ENCODE data around the gene MASP2. TPM values are rescaled to one million over a fixed set of nuclear protein-coding genes. Genes with fewer than 3 reads are reported as not detected.

The MASP2 gene
- total and polyA plus RNA-seq, 9 of the 15 experiments (the other 6 are each of a cell fraction or from before 2014, with no cell fraction given), result 0.01 to 0.23 (median 0.06) TPM; not detected in 3

DNA sequence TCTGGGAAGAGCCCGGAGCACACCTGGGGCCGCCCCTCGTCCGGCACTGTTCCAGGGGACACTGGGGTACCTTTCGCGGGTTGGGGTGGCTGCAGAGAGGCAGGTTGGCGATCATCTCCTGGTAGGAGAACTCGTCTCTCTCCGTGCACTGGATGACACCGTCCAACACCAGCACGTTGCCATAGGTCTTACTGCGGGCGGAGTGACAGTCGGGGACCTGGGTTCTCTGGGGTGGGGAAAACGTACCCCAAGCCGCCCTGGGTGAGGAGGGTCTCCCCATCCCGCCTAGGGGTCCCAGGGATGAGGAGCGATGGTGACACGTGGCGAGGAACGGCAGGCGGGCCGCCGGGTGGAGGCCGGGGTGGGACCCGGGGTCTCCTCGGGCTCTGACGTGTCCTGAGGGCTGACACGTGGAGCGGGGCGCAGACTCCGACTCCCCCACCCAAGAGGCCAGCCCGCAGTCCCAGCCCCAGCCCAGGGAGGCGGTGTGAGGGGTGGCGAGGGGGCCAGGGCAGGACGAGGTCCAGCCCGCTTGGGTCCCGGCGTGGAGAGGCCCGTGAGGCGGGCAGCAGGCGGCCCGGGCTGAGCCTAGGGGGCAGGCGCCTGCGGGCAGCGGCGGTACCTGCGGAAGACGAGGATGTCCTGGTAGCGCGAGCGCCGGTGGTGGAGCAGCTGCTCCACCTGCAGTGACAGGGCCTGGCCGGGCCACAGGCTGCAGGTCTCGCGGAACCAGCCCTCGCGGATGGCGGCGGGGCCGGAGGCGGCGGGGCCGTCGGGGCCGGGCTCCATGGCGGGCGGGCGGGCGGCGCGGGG is 12.3 kb upstream of the MASP2 start:
- H3K79me2 ChIP-seq (ENCODE audit: control insufficient read depth, insufficient read depth, low read length), result peaks cover 44% of the 10 kb centered on the region
- H2AFZ ChIP-seq (ENCODE audit: low read depth, low read length), result peak overlapping the region; percentile 87
- no peaks in the 10 kb centered on the region for H3K27me3 ChIP-seq (ENCODE audit: control insufficient read depth in 2 of 2, insufficient read depth in 2 of 2, low read length in 2 of 2)
- 0 out of 2 replicates have a peak, but pooled peaks cover under 1% of the 10 kb centered on the region for H4K20me1 ChIP-seq (replicated peaks; ENCODE audit: control insufficient read depth, insufficient read depth, low read length)
- no peaks in the 10 kb centered on the region for H3K9me1 ChIP-seq (ENCODE audit: control insufficient read depth, insufficient read depth, low read length)
- H3K9ac ChIP-seq (ENCODE audit: insufficient read depth in 1 of 2, low read depth in 2 of 2, low read length in 2 of 2), result peak overlapping the region; percentile 82 to 97
- peak; percentile 50 to 85 (median 74) for DNase-seq (ENCODE audit: extremely low read depth in 1 of 4, low spot score in 3 of 4)
- peaks cover 8 to 56% of the 10 kb centered on the region in 2 experiments; a peak in 4 of 5 replicates for H3K4me1 ChIP-seq (replicated peaks in 1 of 2; ENCODE audit: control insufficient read depth in 2 of 2, insufficient read depth in 2 of 2, low read length in 2 of 2)
- intact Hi-C loops (cut with micrococcal nuclease) (no loop called here), in situ Hi-C loops (cut with MboI) (no loop called here)
- H3K9me3 ChIP-seq (replicated peaks; ENCODE audit: control insufficient read depth, insufficient read depth, low read depth, low read length), result no peaks in the 10 kb centered on the region
- H3K4me2 ChIP-seq (ENCODE audit: insufficient read depth, low read length), result peak overlapping the region; percentile 92
- BruUV-seq (replicated peaks), result no TSS peak
- peak overlapping the region; percentile 79 for H3K27ac ChIP-seq (ENCODE audit: extremely low read depth, low read depth, low read length)
- H3K36me3 ChIP-seq (ENCODE audit: control insufficient read depth, insufficient read depth, low read length), result peaks cover 62% of the 10 kb centered on the region; the same call in 2 of the 3 replicates
- CTCF ChIA-PET (ENCODE audit: low intra/inter-chr PET ratio), result interaction anchor here (0.6 kb wide), 1 partner anchor 48 kb away, joined by 3 read pairs; no protein-coding TSS in a partner anchor
- 1% methylated on average over 40 of the region's 72 CpGs for WGBS (ENCODE audit: insufficient coverage, low coverage, missing lambda C conversion rate)
- FAIRE-seq, result no peak
- POLR2A ChIA-PET, result interaction anchor here (0.6 to 3.5 kb wide), 9 partner anchors 7 to 627 kb away, joined by 3 to 11 read pairs (median 3); no protein-coding TSS in a partner anchor
- ATAC-seq, result peak; percentile 11
- peak overlapping the region; percentile 99 for H3K4me3 ChIP-seq
- 0 out of 4 replicates have a peak, but pooled peaks of 1 of the 2 experiments have one; percentile 15 for TF ChIP-seq TEAD1 (CRISPR knock-in tag; IDR thresholded peaks at IDR 0.05)
- no peak; the same call in 1 of the 2 replicates for TF ChIP-seq GABPB1 (CRISPR knock-in tag; IDR thresholded peaks at IDR 0.05)
- TF ChIP-seq SP1 (CRISPR knock-in tag; IDR thresholded peaks at IDR 0.05), result no peak
- no peak for TF ChIP-seq ZNF165 (CRISPR knock-in tag; IDR thresholded peaks at IDR 0.05; ENCODE audit: borderline replicate concordance)
- no peak for TF ChIP-seq ZNF586 (CRISPR knock-in tag; conservative IDR thresholded peaks at IDR 0.05)
- 0 out of 2 replicates have a peak, but pooled peaks have one; percentile 4 for TF ChIP-seq MXI1 (IDR thresholded peaks at IDR 0.05; ENCODE audit: low read depth, low read length)
- TF ChIP-seq ZNF3 (CRISPR knock-in tag; IDR thresholded peaks at IDR 0.05), result no peak
- TF ChIP-seq ZNF445 (CRISPR knock-in tag; IDR thresholded peaks at IDR 0.05; ENCODE audit: low read depth), result no peak
- no peak for TF ChIP-seq TAL1 (IDR thresholded peaks at IDR 0.05)
- TF ChIP-seq LARP7 (IDR thresholded peaks at IDR 0.05), result no peak
- no peak for TF ChIP-seq CHD1 (IDR thresholded peaks at IDR 0.05; ENCODE audit: low read length)
- no peak for TF ChIP-seq GTF2A2 (tag; IDR thresholded peaks at IDR 0.05)
- TF ChIP-seq MCM2 (IDR thresholded peaks at IDR 0.05; ENCODE audit: low read depth), result no peak
- TF ChIP-seq, protein P1, sequence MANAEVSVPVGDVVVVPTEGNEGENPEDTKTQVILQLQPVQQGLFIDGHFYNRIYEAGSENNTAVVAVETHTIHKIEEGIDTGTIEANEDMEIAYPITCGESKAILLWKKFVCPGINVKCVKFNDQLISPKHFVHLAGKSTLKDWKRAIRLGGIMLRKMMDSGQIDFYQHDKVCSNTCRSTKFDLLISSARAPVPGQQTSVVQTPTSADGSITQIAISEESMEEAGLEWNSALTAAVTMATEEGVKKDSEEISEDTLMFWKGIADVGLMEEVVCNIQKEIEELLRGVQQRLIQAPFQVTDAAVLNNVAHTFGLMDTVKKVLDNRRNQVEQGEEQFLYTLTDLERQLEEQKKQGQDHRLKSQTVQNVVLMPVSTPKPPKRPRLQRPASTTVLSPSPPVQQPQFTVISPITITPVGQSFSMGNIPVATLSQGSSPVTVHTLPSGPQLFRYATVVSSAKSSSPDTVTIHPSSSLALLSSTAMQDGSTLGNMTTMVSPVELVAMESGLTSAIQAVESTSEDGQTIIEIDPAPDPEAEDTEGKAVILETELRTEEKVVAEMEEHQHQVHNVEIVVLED (CRISPR knock-in tag; IDR thresholded peaks at IDR 0.05), result no peak
- peak in 1 of 2 experiments; percentile 88; a peak in 2 of 4 replicates for TF ChIP-seq HDAC1 (IDR thresholded peaks at IDR 0.05)
- TF ChIP-seq, protein P2, sequence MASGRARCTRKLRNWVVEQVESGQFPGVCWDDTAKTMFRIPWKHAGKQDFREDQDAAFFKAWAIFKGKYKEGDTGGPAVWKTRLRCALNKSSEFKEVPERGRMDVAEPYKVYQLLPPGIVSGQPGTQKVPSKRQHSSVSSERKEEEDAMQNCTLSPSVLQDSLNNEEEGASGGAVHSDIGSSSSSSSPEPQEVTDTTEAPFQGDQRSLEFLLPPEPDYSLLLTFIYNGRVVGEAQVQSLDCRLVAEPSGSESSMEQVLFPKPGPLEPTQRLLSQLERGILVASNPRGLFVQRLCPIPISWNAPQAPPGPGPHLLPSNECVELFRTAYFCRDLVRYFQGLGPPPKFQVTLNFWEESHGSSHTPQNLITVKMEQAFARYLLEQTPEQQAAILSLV (tag; IDR thresholded peaks at IDR 0.05), result no peak
- peak; percentile 76 for TF ChIP-seq MYC (IDR thresholded peaks at IDR 0.05; ENCODE audit: low read depth, low read length)
- TF ChIP-seq MYC (CRISPR knock-in tag; IDR thresholded peaks at IDR 0.05; ENCODE audit: borderline replicate concordance, low read depth), result 0 out of 2 replicates have a peak, but pooled peaks have one; percentile 38
- TF ChIP-seq, protein P3, sequence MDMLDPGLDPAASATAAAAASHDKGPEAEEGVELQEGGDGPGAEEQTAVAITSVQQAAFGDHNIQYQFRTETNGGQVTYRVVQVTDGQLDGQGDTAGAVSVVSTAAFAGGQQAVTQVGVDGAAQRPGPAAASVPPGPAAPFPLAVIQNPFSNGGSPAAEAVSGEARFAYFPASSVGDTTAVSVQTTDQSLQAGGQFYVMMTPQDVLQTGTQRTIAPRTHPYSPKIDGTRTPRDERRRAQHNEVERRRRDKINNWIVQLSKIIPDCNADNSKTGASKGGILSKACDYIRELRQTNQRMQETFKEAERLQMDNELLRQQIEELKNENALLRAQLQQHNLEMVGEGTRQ (CRISPR knock-in tag; IDR thresholded peaks at IDR 0.05), result 0 out of 2 replicates have a peak, but pooled peaks have one; percentile 9
- TF ChIP-seq MAFK (IDR thresholded peaks at IDR 0.05; ENCODE audit: low read length), result no peak
